ENCODE measurements around the gene TMEM235. TPM values are rescaled to one million over a fixed set of nuclear protein-coding genes. Genes with fewer than 3 reads are reported as not detected.

Gene TMEM235
- total and polyA plus RNA-seq, 2 experiments from 2014 or later: not detected

- no peak overlapping the region for H3K27ac ChIP-seq (ENCODE audit: low read depth)
- Mint-ChIP-seq H3K4me3 (no peak overlapping the region), H3K9me3 (no peaks in the 10 kb centered on the region), H3K4me1 (peaks cover 4% of the 10 kb centered on the region; the same call in 1 of the 3 replicates), H3K36me3 (ENCODE audit: low read depth) (no peaks in the 10 kb centered on the region), H3K27ac (no peak overlapping the region), H3K27me3 (ENCODE audit: insufficient read depth, low read depth, poor library complexity) (peaks cover 18% of the 10 kb centered on the region)
- no peaks in the 10 kb centered on the region for H3K4me1 ChIP-seq (ENCODE audit: insufficient read depth)
- H3K79me2 ChIP-seq (replicated peaks; ENCODE audit: insufficient read depth): no peaks in the 10 kb centered on the region
- ATAC-seq (peak; percentile 8; the same call in 2 of the 3 replicates), DNase-seq (ENCODE audit: low spot score) (no peak)
- no peak overlapping the region for H3K4me2 ChIP-seq
- H3K9me2 ChIP-seq (ENCODE audit: insufficient read depth): no peaks in the 10 kb centered on the region
- no peaks in the 10 kb centered on the region for H3K27me3 ChIP-seq (ENCODE audit: insufficient read depth)
- no peak overlapping the region for H3K4me3 ChIP-seq
- TF ChIP-seq EZH2phosphoT487 (IDR thresholded peaks at IDR 0.05; ENCODE audit: unreplicated experiment): no peak
- no peak for TF ChIP-seq EZH2 (IDR thresholded peaks at IDR 0.05; ENCODE audit: low read depth, unreplicated experiment)
- TF ChIP-seq ZNF114 (CRISPR knock-in tag; IDR thresholded peaks at IDR 0.05): no peak
- no peak for TF ChIP-seq ZNF331 (CRISPR knock-in tag; IDR thresholded peaks at IDR 0.05; ENCODE audit: low read depth)
- H4K20me1 ChIP-seq (replicated peaks; ENCODE audit: insufficient read depth): no peaks in the 10 kb centered on the region
- no peaks in the 10 kb centered on the region for H3F3A ChIP-seq (replicated peaks; ENCODE audit: low read depth)
- H3K36me3 ChIP-seq (ENCODE audit: insufficient read depth): no peaks in the 10 kb centered on the region
- no peak overlapping the region for H2AFZ ChIP-seq
Measured at GRCh38 chr17:78238823-78239488, 7.5 kb downstream of the TMEM235 start.

GRCh38 chr17:78239489-78239931, 8.1 kb downstream of the TMEM235 start:
- no peaks in the 10 kb centered on the region for H3K4me1 ChIP-seq (ENCODE audit: insufficient read depth)
- H3K4me1 Mint-ChIP-seq: peaks cover 4% of the 10 kb centered on the region; the same call in 1 of the 3 replicates
- H3K27me3 Mint-ChIP-seq (ENCODE audit: insufficient read depth, low read depth, poor library complexity): peaks cover 18% of the 10 kb centered on the region
- H3K9me3 Mint-ChIP-seq: no peaks in the 10 kb centered on the region; the same call in 2 of the 3 replicates
- H3K4me3 ChIP-seq: no peak overlapping the region
- H3K27me3 ChIP-seq (ENCODE audit: insufficient read depth): no peaks in the 10 kb centered on the region
- no peak overlapping the region for H3K4me2 ChIP-seq
- H3K27ac ChIP-seq (ENCODE audit: low read depth): no peak overlapping the region
- H3K4me3 Mint-ChIP-seq: no peak overlapping the region
- H2AFZ ChIP-seq: 0 out of 2 replicates have a peak overlapping the region, but pooled peaks have one; percentile 47
- H4K20me1 ChIP-seq (replicated peaks; ENCODE audit: insufficient read depth): no peaks in the 10 kb centered on the region
- TF ChIP-seq CTCF (conservative IDR thresholded peaks at IDR 0.05; ENCODE audit: low read depth in 2 of 2) (no peak), REST (IDR thresholded peaks at IDR 0.05; ENCODE audit: unreplicated experiment) (no peak), CREB1 (CRISPR knock-in tag; IDR thresholded peaks at IDR 0.05; ENCODE audit: low read depth) (no peak), JUNB (IDR thresholded peaks at IDR 0.05; ENCODE audit: unreplicated experiment) (no peak), ETS1 (IDR thresholded peaks at IDR 0.05) (no peak), STAT1 (IDR thresholded peaks at IDR 0.05; ENCODE audit: unreplicated experiment) (no peak)
- H3F3A ChIP-seq (replicated peaks; ENCODE audit: low read depth): no peaks in the 10 kb centered on the region
- no peaks in the 10 kb centered on the region for H3K36me3 ChIP-seq (ENCODE audit: insufficient read depth)
- H3K36me3 Mint-ChIP-seq (ENCODE audit: low read depth): no peaks in the 10 kb centered on the region
- DNase-seq (ENCODE audit: low spot score) (no peak), ATAC-seq (no peak)
- H3K79me2 ChIP-seq (replicated peaks; ENCODE audit: insufficient read depth): no peaks in the 10 kb centered on the region
- H3K9me2 ChIP-seq (ENCODE audit: insufficient read depth): no peaks in the 10 kb centered on the region
- no peak overlapping the region for H3K27ac Mint-ChIP-seq
